Stomach (tissue), 9 donors: Measurements from ENCODE around the gene RNASE3. TPM values are rescaled to one million over a fixed set of nuclear protein-coding genes. Genes with fewer than 3 reads are reported as not detected.

Experiments
- DNase-seq, 2 donors: peaks; one replicate each; pipeline versions ENCODE4 v3.0.0 to v3.0.0-alpha.2; 2013 to 2019
- H3K27ac ChIP-seq, 5 donors: fragments of 200-600 bp in 4 of 5; sonication (generic) in 4 of 5; one replicate each; pipeline ENCODE4 v1.5.1; 2013 to 2019; ENCODE audit warnings: mild to moderate bottlenecking in 1 of 5, moderate library complexity in 1 of 5
- H3K27me3 ChIP-seq, 3 donors: fragments of 200-600 bp; sonication (generic); one replicate each; pipeline ENCODE4 v1.5.1; 2017 to 2019; ENCODE audit warnings: mixed run types in 1 of 3
- H3K36me3 ChIP-seq, 4 donors: fragments of 200-600 bp; sonication (generic); 1 replicate in 3 of 4; 2 replicates in 1 of 4; pipeline ENCODE4 v1.5.1; 2016 to 2019
- H3K4me1 ChIP-seq, 4 donors: fragments of 200-600 bp; sonication (generic); one replicate each; pipeline ENCODE4 v1.5.1; 2016 to 2019
- H3K4me3 ChIP-seq, 4 donors: fragments of 200-600 bp; sonication (generic) in 3 of 4; one replicate each; pipeline ENCODE4 v1.5.1; 2016 to 2019; ENCODE audit warnings: mild to moderate bottlenecking in 1 of 4
- H3K9me3 ChIP-seq, 4 donors: fragments of 200-600 bp; sonication (generic); one replicate each; pipeline ENCODE4 v1.5.1; 2016 to 2019
- EP300 ChIP-seq: sonication (generic); formaldehyde crosslinking; IDR thresholded peaks from one replicate; pipeline ENCODE4 v1.6.1; 2017; ENCODE audit warnings: antibody characterized with exemption
- POLR2A ChIP-seq, 4 donors: fragments of 450-650 bp; IDR thresholded peaks; one replicate each; pipeline ENCODE4 v1.6.1; 2016; ENCODE audit warnings: antibody characterized with exemption in 4 of 4, control low read depth in 2 of 4, mild to moderate bottlenecking in 1 of 4, moderate library complexity in 1 of 4
- POLR2AphosphoS5 ChIP-seq, 3 donors: sonication (generic); formaldehyde crosslinking; IDR thresholded peaks; one replicate each; pipeline ENCODE4 v1.6.1; 2016; ENCODE audit warnings: antibody characterized with exemption in 3 of 3
- WGBS, 5 donors: extraction: QIAGEN DNeasy Blood & Tissue Kit in 3 of 5; methylation state at CpG; one replicate each; pipeline versions ENCODE4 v1.1.5 to v1.1.7; 2013 to 2018; 5-methylcytosine and 5-hydroxymethylcytosine counted together
- intact Hi-C: fragments of 100-400 bp; cut with DNase I; formaldehyde crosslinking; loops from one replicate; pipeline ENCODE4 v1.15.1; 2023; ENCODE audit warnings: low total_unique reads
- polyA plus RNA-seq, 3 donors: library from polyadenylated mRNA; stranded (reverse); fragments of 200-250 nt; gene quantifications; one replicate each; pipeline ENCODE4 v1.2.3, GENCODE V29; 2013
- total RNA-seq, 5 donors: library from RNA; depleted of rRNA; stranded (reverse); fragments of >200 nt; gene quantifications; one replicate each; pipeline versions ENCODE4 v1.1.0 to v1.2.3, GENCODE V29; 2014 to 2016
- TF ChIP-seq, protein P1 (sequence below), 7 experiments: fragments of 450-650 bp in 4 of 7; fragments of 200-600 bp in 3 of 7; sonication (generic) in 3 of 7; IDR thresholded peaks; one replicate each; pipeline ENCODE4 v1.5.1; 2016 to 2019; ENCODE audit warnings: antibody characterized with exemption in 7 of 7, control low read depth in 2 of 7, mild to moderate bottlenecking in 1 of 7
- donor health status: healthy with polysubstance abuse.
- donor health status: Bipolar disorder and iron deficiency.
- donor health status: healthy.

Gene RNASE3
- total and polyA plus RNA-seq, 8 donors = 1.3 to 1.4 TPM; not detected in 6

DNA sequence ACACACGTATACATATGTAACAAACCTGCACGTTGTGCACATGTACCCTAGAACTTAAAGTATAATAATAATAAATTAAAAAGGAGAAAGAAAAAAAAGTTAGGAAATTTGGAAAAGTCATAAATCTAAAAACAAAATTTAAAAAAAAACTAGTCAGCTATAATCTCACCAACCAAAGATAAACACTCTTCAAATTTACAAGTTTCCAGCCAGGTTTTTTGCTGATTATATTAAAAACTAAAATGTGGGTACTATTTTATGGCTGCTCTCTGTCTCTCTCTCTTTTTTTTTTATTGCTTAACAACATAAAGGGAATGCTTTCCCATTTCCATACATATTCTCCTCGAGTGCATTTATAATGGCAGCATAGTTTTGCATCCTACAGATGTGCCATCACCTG, 25.0 kb upstream of the RNASE3 start:
- WGBS, 5 donors = 83 to 93% (median 88%) methylated on average over 3 of the region's 3 CpGs
- Histone ChIP-seq H3K36me3 (no peaks in the 10 kb centered on the region), H3K4me3 (no peak overlapping the region), H3K27ac (no peak overlapping the region), H3K27me3 (peaks cover 0 to 16% (median 0%) of the 10 kb centered on the region in 3 donors), H3K4me1 (no peaks in the 10 kb centered on the region), H3K9me3 (no peaks in the 10 kb centered on the region)
- TF ChIP-seq EP300 = no peak
- TF ChIP-seq, protein P1, sequence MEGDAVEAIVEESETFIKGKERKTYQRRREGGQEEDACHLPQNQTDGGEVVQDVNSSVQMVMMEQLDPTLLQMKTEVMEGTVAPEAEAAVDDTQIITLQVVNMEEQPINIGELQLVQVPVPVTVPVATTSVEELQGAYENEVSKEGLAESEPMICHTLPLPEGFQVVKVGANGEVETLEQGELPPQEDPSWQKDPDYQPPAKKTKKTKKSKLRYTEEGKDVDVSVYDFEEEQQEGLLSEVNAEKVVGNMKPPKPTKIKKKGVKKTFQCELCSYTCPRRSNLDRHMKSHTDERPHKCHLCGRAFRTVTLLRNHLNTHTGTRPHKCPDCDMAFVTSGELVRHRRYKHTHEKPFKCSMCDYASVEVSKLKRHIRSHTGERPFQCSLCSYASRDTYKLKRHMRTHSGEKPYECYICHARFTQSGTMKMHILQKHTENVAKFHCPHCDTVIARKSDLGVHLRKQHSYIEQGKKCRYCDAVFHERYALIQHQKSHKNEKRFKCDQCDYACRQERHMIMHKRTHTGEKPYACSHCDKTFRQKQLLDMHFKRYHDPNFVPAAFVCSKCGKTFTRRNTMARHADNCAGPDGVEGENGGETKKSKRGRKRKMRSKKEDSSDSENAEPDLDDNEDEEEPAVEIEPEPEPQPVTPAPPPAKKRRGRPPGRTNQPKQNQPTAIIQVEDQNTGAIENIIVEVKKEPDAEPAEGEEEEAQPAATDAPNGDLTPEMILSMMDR (IDR thresholded peaks at IDR 0.05) = no peak
- no peak for TF ChIP-seq POLR2AphosphoS5 (IDR thresholded peaks at IDR 0.05)
- intact Hi-C loops = no loop called here
- DNase-seq = no peak

DNA sequence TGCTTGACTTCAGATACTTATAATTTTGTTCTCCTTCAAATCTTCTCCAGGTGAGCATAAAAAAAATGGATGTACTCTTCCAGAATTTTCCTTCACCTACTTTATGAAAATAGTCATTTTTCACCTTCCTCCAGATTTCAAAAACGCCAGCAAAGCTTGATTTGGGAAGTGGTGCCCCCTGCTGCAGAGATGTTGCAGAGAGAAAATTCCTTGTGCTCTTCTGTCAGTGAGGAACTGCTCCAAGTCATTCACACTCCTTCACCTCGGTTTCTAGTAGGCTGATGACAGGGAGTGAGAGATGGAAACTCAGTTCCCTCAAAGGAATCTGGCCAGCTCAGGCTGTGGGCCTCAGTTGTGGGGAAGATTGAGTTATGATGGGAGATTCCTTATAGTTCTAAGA, 24.2 kb upstream of the RNASE3 start:
- intact Hi-C loops = no loop called here
- Histone ChIP-seq H3K27me3 (peaks cover 0 to 16% (median 0%) of the 10 kb centered on the region in 3 donors), H3K27ac (no peak overlapping the region), H3K4me3 (no peak overlapping the region), H3K4me1 (no peaks in the 10 kb centered on the region), H3K36me3 (no peaks in the 10 kb centered on the region), H3K9me3 (no peaks in the 10 kb centered on the region)
- no peak for TF ChIP-seq POLR2A (IDR thresholded peaks at IDR 0.05)
- TF ChIP-seq, protein P1 (IDR thresholded peaks at IDR 0.05) = peak in 1 of 7 experiments; percentile 4
- 2 to 6% (median 5%) methylated on average over 2 of the region's 2 CpGs for WGBS, 5 donors
- DNase-seq = no peak

DNA sequence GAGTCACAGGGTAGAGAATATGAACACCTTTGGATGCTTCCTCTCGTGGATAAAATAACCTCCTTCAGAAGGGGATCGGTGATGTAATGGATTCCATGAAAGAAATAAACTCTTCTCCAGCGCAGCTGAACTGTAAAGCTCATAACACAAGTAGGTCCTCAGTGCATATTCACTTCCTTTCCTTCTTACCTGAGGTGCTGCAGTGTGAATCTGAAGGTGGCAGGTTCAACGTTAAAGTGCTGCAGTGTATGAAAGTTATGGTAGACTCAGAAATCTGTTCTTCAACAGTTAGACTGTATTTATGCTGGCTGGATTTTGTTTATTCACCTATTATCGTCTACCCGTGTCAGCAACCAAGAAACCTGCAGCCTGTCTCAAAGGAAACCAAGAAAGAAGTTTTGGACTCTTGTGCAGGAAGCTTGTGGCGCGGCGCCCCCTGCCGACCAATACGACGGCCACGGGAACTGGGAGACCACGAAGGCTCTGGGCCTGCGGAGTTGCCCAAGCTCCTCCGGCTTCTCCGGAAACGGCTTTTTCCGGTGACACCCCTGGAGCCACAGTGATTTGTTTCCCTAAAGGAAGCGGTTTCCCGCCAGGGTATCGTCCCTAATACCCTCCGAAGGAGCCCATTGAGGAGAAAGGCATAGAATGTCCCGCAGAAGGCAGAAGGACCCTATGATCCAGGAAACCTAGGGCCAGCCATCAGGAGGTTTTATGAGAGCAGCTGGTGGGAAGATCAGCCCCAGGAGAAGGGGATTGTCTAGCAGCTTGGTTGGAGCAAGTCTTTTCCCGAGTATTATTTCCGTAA, 17.6 kb upstream of the RNASE3 start:
- WGBS, 5 donors = 17 to 27% (median 23%) methylated on average over 26 of the region's 26 CpGs
- Histone ChIP-seq H3K27ac (peak overlapping the region in 1 of 5 donors; percentile 22), H3K9me3 (peaks cover 0 to 4% (median 0%) of the 10 kb centered on the region in 4 donors), H3K27me3 (peaks cover 0 to 16% (median 0%) of the 10 kb centered on the region in 3 donors), H3K4me3 (peak overlapping the region in 1 of 4 donors; percentile 15), H3K36me3 (no peaks in the 10 kb centered on the region), H3K4me1 (peaks cover 0 to 10% (median 6%) of the 10 kb centered on the region in 4 donors)
- intact Hi-C loops = no loop called here
- peak; percentile 85 to 90 for DNase-seq
- TF ChIP-seq POLR2A (IDR thresholded peaks at IDR 0.05) (no peak), EP300 (no peak), POLR2AphosphoS5 (IDR thresholded peaks at IDR 0.05) (peak in 1 of 3 donors; percentile 20)
- TF ChIP-seq, protein P1 (IDR thresholded peaks at IDR 0.05) = peak in 5 of 7 experiments; percentile 41 to 75 (median 56)

DNA sequence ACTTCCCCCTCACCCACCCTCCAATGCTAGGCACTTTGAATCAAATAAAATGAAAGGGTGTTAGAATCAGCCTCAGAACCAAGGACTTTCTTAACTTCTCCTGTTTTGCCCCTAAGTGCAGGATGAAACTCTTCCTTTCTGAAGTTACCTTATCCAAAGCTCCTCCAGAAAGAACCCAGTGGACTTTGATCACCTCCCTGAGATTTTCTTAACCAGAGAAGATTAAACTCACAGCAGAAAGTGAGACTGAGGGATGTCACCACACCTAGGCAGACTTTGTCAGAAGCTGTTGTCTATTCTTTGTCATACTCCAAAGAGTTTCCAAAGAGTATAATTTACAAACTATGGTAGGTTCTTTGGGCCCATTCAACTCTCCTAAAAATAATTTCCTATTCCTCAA, 14.2 kb upstream of the RNASE3 start:
- H3K36me3 ChIP-seq = no peaks in the 10 kb centered on the region
- H3K27ac ChIP-seq = no peak overlapping the region
- peaks cover 0 to 6% (median 0%) of the 10 kb centered on the region in 4 donors for H3K9me3 ChIP-seq

More for the DNA sequence above, 14.2 kb upstream of the RNASE3 start:
- peak in 1 of 2 donors; percentile 8 for DNase-seq
- no peak for TF ChIP-seq POLR2AphosphoS5 (IDR thresholded peaks at IDR 0.05)
- TF ChIP-seq EP300 = no peak
- TF ChIP-seq, protein P1 (IDR thresholded peaks at IDR 0.05) = no peak
- TF ChIP-seq POLR2A (IDR thresholded peaks at IDR 0.05) = no peak
- peaks cover 0 to 10% (median 6%) of the 10 kb centered on the region in 4 donors for H3K4me1 ChIP-seq
- no peaks in the 10 kb centered on the region for H3K27me3 ChIP-seq
- H3K4me3 ChIP-seq = no peak overlapping the region
- intact Hi-C loops = no loop called here
